ENCODE measurements around the gene FAM83G.
A peak's percentile ranks its signal among the peaks of the same experiment; 100 is the strongest.
"Not testable (repeated sequence)": the region's sequence is repeated elsewhere in the genome, so short reads cannot be mapped to it uniquely, and the experiment has no call there.

Gene FAM83G

GRCh38 chr17:19021011-19021621, 16.6 kb upstream of the FAM83G start:
- not testable (repeated sequence) for H3K4me2 ChIP-seq (ENCODE audit: low read length, poor library complexity, severe bottlenecking); H3K4ac ChIP-seq (ENCODE audit: low read depth in 1 of 2, low read length in 2 of 2); H2AK5ac ChIP-seq (ENCODE audit: low read length, severe bottlenecking)

DNA sequence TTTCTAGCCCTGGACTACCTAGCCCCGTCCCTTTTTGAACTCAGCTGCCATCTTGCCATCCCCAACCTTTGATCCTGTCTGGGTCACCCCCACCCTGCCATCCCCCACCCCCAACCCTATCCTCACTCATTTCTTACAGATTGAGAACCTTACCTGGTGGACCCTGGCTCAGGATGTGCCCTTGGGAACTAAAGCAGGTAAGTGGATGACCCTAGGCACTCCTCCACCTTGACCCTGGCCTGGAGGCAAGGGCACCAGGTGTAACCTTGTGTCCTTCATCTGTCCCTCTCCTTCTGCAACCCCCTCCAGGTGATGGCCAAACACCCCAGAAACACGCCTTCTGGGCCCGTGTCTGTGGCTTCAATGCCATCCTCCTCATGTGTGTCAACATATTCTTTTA, 15.5 kb upstream of the FAM83G start:
- Histone ChIP-seq H3K23ac (ENCODE audit: low read length in 2 of 2) (no peak overlapping the region), H4K8ac (ENCODE audit: low read length) (no peak overlapping the region), H2AFZ (ENCODE audit: low read depth, low read length) (no peak overlapping the region), H3K14ac (ENCODE audit: low read length in 2 of 2) (no peak overlapping the region), H3K4ac (ENCODE audit: low read depth in 1 of 2, low read length in 2 of 2) (no peak overlapping the region), H2BK5ac (ENCODE audit: low read depth, low read length, poor library complexity, severe bottlenecking) (no peak overlapping the region), H3K18ac (ENCODE audit: low read depth in 1 of 2, low read length in 2 of 2) (no peak overlapping the region), H2BK12ac (ENCODE audit: low read length in 2 of 2) (no peak overlapping the region), H3K4me3 (ENCODE audit: insufficient read depth in 1 of 2, low read depth in 1 of 2, low read length in 2 of 2) (no peak overlapping the region), H3K4me1 (ENCODE audit: control insufficient read depth, insufficient read depth, low read depth, low read length) (peaks cover 5% of the 10 kb centered on the region), H3K27me3 (ENCODE audit: control insufficient read depth in 1 of 2, insufficient read depth in 1 of 2, low read length in 2 of 2) (peaks cover 13 to 35% of the 10 kb centered on the region in 2 experiments), H2BK15ac (ENCODE audit: low read depth, poor library complexity, severe bottlenecking) (no peak overlapping the region), H3K27ac (ENCODE audit: low read length, poor library complexity, severe bottlenecking) (no peak overlapping the region), H3K36me3 (ENCODE audit: control insufficient read depth in 1 of 2, insufficient read depth in 2 of 2, low read depth in 1 of 2, low read length in 2 of 2) (no peaks in the 10 kb centered on the region), H3K4me2 (ENCODE audit: low read length, poor library complexity, severe bottlenecking) (no peak overlapping the region), H2AK5ac (ENCODE audit: low read length, severe bottlenecking) (no peak overlapping the region), H2BK120ac (ENCODE audit: low read depth, low read length) (no peak overlapping the region), H4K91ac (ENCODE audit: low read length) (no peak overlapping the region), H3K9ac (ENCODE audit: low read length) (no peak overlapping the region), H3K9me3 (ENCODE audit: control insufficient read depth, low read length) (no peaks in the 10 kb centered on the region), H3K79me1 (replicated peaks; ENCODE audit: low read length, poor library complexity, severe bottlenecking) (no peaks in the 10 kb centered on the region)
- 92% methylated on average over 3 of the region's 3 CpGs for WGBS
- DNase-seq, result no peak

More at GRCh38 chr17:19021011-19021621, 16.6 kb upstream of the FAM83G start:
- H2BK120ac ChIP-seq (ENCODE audit: low read depth, low read length); H2BK5ac ChIP-seq (ENCODE audit: low read depth, low read length, poor library complexity, severe bottlenecking); H4K8ac ChIP-seq (ENCODE audit: low read length); H4K91ac ChIP-seq (ENCODE audit: low read length); H3K4me1 ChIP-seq (ENCODE audit: control insufficient read depth, insufficient read depth, low read depth, low read length); DNase-seq; H3K9me3 ChIP-seq (ENCODE audit: control insufficient read depth, low read length); H3K14ac ChIP-seq (ENCODE audit: low read length in 2 of 2); H3K4me3 ChIP-seq (ENCODE audit: insufficient read depth in 1 of 2, low read depth in 1 of 2, low read length in 2 of 2); H3K18ac ChIP-seq (ENCODE audit: low read depth in 1 of 2, low read length in 2 of 2); H2BK15ac ChIP-seq (ENCODE audit: low read depth, poor library complexity, severe bottlenecking); H3K79me1 ChIP-seq (replicated peaks; ENCODE audit: low read length, poor library complexity, severe bottlenecking); H3K27ac ChIP-seq (ENCODE audit: low read length, poor library complexity, severe bottlenecking); H2AFZ ChIP-seq (ENCODE audit: low read depth, low read length); H2BK12ac ChIP-seq (ENCODE audit: low read length in 2 of 2); H3K23ac ChIP-seq (ENCODE audit: low read length in 2 of 2); H3K9ac ChIP-seq (ENCODE audit: low read length); H3K36me3 ChIP-seq (ENCODE audit: control insufficient read depth in 1 of 2, insufficient read depth in 2 of 2, low read depth in 1 of 2, low read length in 2 of 2): not testable (repeated sequence)
- peaks cover 13 to 27% of the 10 kb centered on the region in 2 experiments for H3K27me3 ChIP-seq (ENCODE audit: control insufficient read depth in 1 of 2, insufficient read depth in 1 of 2, low read length in 2 of 2)
- 82% methylated on average over 7 of the region's 7 CpGs for WGBS

GRCh38 chr17:19019041-19019941, 14.7 kb upstream of the FAM83G start:
- Histone ChIP-seq H3K4me3 (ENCODE audit: insufficient read depth in 1 of 2, low read depth in 1 of 2, low read length in 2 of 2) (no peak overlapping the region), H3K79me1 (replicated peaks; ENCODE audit: low read length, poor library complexity, severe bottlenecking) (no peaks in the 10 kb centered on the region), H4K8ac (ENCODE audit: low read length) (no peak overlapping the region), H4K91ac (ENCODE audit: low read length) (no peak overlapping the region), H3K4me2 (ENCODE audit: low read length, poor library complexity, severe bottlenecking) (no peak overlapping the region), H3K14ac (ENCODE audit: low read length in 2 of 2) (no peak overlapping the region), H3K9ac (ENCODE audit: low read length) (no peak overlapping the region), H3K36me3 (ENCODE audit: control insufficient read depth in 1 of 2, insufficient read depth in 2 of 2, low read depth in 1 of 2, low read length in 2 of 2) (no peaks in the 10 kb centered on the region), H3K18ac (ENCODE audit: low read depth in 1 of 2, low read length in 2 of 2) (no peak overlapping the region), H2AK5ac (ENCODE audit: low read length, severe bottlenecking) (no peak overlapping the region), H3K23ac (ENCODE audit: low read length in 2 of 2) (no peak overlapping the region), H2AFZ (ENCODE audit: low read depth, low read length) (no peak overlapping the region), H2BK5ac (ENCODE audit: low read depth, low read length, poor library complexity, severe bottlenecking) (no peak overlapping the region), H2BK12ac (ENCODE audit: low read length in 2 of 2) (no peak overlapping the region), H2BK120ac (ENCODE audit: low read depth, low read length) (no peak overlapping the region), H3K27ac (ENCODE audit: low read length, poor library complexity, severe bottlenecking) (no peak overlapping the region), H2BK15ac (ENCODE audit: low read depth, poor library complexity, severe bottlenecking) (no peak overlapping the region), H3K4me1 (ENCODE audit: control insufficient read depth, insufficient read depth, low read depth, low read length) (peaks cover 5% of the 10 kb centered on the region), H3K4ac (ENCODE audit: low read depth in 1 of 2, low read length in 2 of 2) (no peak overlapping the region), H3K9me3 (ENCODE audit: control insufficient read depth, low read length) (no peaks in the 10 kb centered on the region), H3K27me3 (ENCODE audit: control insufficient read depth in 1 of 2, insufficient read depth in 1 of 2, low read length in 2 of 2) (peaks cover 13 to 35% of the 10 kb centered on the region in 2 experiments)
- WGBS, result 72% methylated on average over 25 of the region's 27 CpGs
- DNase-seq, result no peak

GRCh38 chr17:19018600-19018950, 14.0 kb upstream of the FAM83G start:
- H2AK5ac ChIP-seq (ENCODE audit: low read length, severe bottlenecking), result no peak overlapping the region
- H3K9me3 ChIP-seq (ENCODE audit: control insufficient read depth, low read length), result no peaks in the 10 kb centered on the region
- no peak overlapping the region for H2BK15ac ChIP-seq (ENCODE audit: low read depth, poor library complexity, severe bottlenecking)
- no peak overlapping the region for H3K4ac ChIP-seq (ENCODE audit: low read depth in 1 of 2, low read length in 2 of 2)
- H3K27me3 ChIP-seq (ENCODE audit: control insufficient read depth in 1 of 2, insufficient read depth in 1 of 2, low read length in 2 of 2), result peaks cover 13 to 35% of the 10 kb centered on the region in 2 experiments
- no peak overlapping the region for H3K18ac ChIP-seq (ENCODE audit: low read depth in 1 of 2, low read length in 2 of 2)
- no peak overlapping the region for H3K14ac ChIP-seq (ENCODE audit: low read length in 2 of 2)
- no peak overlapping the region for H3K4me3 ChIP-seq (ENCODE audit: insufficient read depth in 1 of 2, low read depth in 1 of 2, low read length in 2 of 2)
- no peak overlapping the region for H2AFZ ChIP-seq (ENCODE audit: low read depth, low read length)
- H4K91ac ChIP-seq (ENCODE audit: low read length), result peak overlapping the region; percentile 11
- peaks cover 5% of the 10 kb centered on the region for H3K4me1 ChIP-seq (ENCODE audit: control insufficient read depth, insufficient read depth, low read depth, low read length)
- H3K4me2 ChIP-seq (ENCODE audit: low read length, poor library complexity, severe bottlenecking), result no peak overlapping the region
- no peaks in the 10 kb centered on the region for H3K36me3 ChIP-seq (ENCODE audit: control insufficient read depth in 1 of 2, insufficient read depth in 2 of 2, low read depth in 1 of 2, low read length in 2 of 2)
- H3K79me1 ChIP-seq (replicated peaks; ENCODE audit: low read length, poor library complexity, severe bottlenecking), result no peaks in the 10 kb centered on the region
- H2BK12ac ChIP-seq (ENCODE audit: low read length in 2 of 2), result no peak overlapping the region
- H4K8ac ChIP-seq (ENCODE audit: low read length), result no peak overlapping the region
- DNase-seq, result no peak
- WGBS, result 95% methylated on average over 6 of the region's 6 CpGs
- H3K27ac ChIP-seq (ENCODE audit: low read length, poor library complexity, severe bottlenecking), result no peak overlapping the region
- H3K23ac ChIP-seq (ENCODE audit: low read length in 2 of 2), result no peak overlapping the region
- no peak overlapping the region for H2BK120ac ChIP-seq (ENCODE audit: low read depth, low read length)
- H2BK5ac ChIP-seq (ENCODE audit: low read depth, low read length, poor library complexity, severe bottlenecking), result no peak overlapping the region
- no peak overlapping the region for H3K9ac ChIP-seq (ENCODE audit: low read length)
